Thymus (tissue), 11 donors: ENCODE measurements around the gene PTGS2. TPM values are rescaled to one million over a fixed set of nuclear protein-coding genes. Genes with fewer than 3 reads are reported as not detected.
"Not testable (repeated sequence)": the region's sequence is repeated elsewhere in the genome, so short reads cannot be mapped to it uniquely, and the experiment has no call there.

Source experiments
- DNase-seq, 9 donors: peaks; one replicate each; pipeline ENCODE4 v3.0.0-alpha.2; 2013; ENCODE audit warnings: low spot score in 9 of 9, low read depth in 6 of 9, missing footprints in 1 of 9
- H3K27ac ChIP-seq, 2 donors: one replicate each; pipeline ENCODE4 v1.5.1; 2013; ENCODE audit warnings: control low read depth in 1 of 2, low read depth in 1 of 2, low read length in 1 of 2, mild to moderate bottlenecking in 1 of 2, moderate library complexity in 1 of 2
- H3K27me3 ChIP-seq, 2 donors: one replicate each; pipeline ENCODE4 v1.5.1; 2013; ENCODE audit warnings: low read length in 1 of 2; ENCODE audit not compliant: control insufficient read depth in 2 of 2, insufficient read depth in 1 of 2
- H3K36me3 ChIP-seq, 2 donors: one replicate each; pipeline ENCODE4 v1.5.1; 2013; ENCODE audit warnings: low read length in 1 of 2, mild to moderate bottlenecking in 1 of 2, moderate library complexity in 1 of 2; ENCODE audit not compliant: control insufficient read depth in 2 of 2, insufficient read depth in 2 of 2
- H3K4me1 ChIP-seq, 2 donors: one replicate each; pipeline ENCODE4 v1.5.1; 2013; ENCODE audit warnings: low read length in 2 of 2; ENCODE audit not compliant: control insufficient read depth in 2 of 2, insufficient read depth in 2 of 2
- H3K4me3 ChIP-seq, 2 donors: one replicate each; pipeline ENCODE4 v1.5.1; 2013; ENCODE audit warnings: low read length in 2 of 2, control low read depth in 1 of 2, mild to moderate bottlenecking in 1 of 2
- H3K9me3 ChIP-seq, 2 donors: one replicate each; pipeline ENCODE4 v1.5.1; 2013; ENCODE audit warnings: low read length in 1 of 2, mild to moderate bottlenecking in 1 of 2; ENCODE audit not compliant: control insufficient read depth in 2 of 2, insufficient read depth in 1 of 2
- WGBS: extraction: QIAGEN DNeasy Blood & Tissue Kit; methylation state at CpG from one replicate; pipeline ENCODE4 v1.1.7; 2013; 5-methylcytosine and 5-hydroxymethylcytosine counted together
- polyA plus RNA-seq: library from polyadenylated mRNA; stranded (reverse); fragments of 200-250 nt; gene quantifications from one replicate; pipeline ENCODE4 v1.2.3, GENCODE V29; 2013
- total RNA-seq: library from RNA; stranded (reverse); fragments of 120-200 nt; gene quantifications from one replicate; pipeline ENCODE4 v1.2.4, GENCODE V29; 2013
- donor health status: healthy.

PTGS2 gene
- total and polyA plus RNA-seq, 2 donors = 1.5 to 1.8 TPM

GRCh38 chr1:186672596-186672995, 7.6 kb downstream of the PTGS2 start:
- H3K36me3 ChIP-seq = no peaks in the 10 kb centered on the region
- no peak overlapping the region for H3K27ac ChIP-seq
- H3K27me3 ChIP-seq = no peaks in the 10 kb centered on the region
- WGBS = 97% methylated on average over 3 of the region's 3 CpGs
- H3K4me1 ChIP-seq = no peaks in the 10 kb centered on the region
- no peaks in the 10 kb centered on the region for H3K9me3 ChIP-seq
- DNase-seq = no peak
- H3K4me3 ChIP-seq = no peak overlapping the region

- no peaks in the 10 kb centered on the region for H3K27me3 ChIP-seq
- H3K4me3 ChIP-seq = no peak overlapping the region
- no peak for DNase-seq
- no peaks in the 10 kb centered on the region for H3K36me3 ChIP-seq
- no peaks in the 10 kb centered on the region for H3K4me1 ChIP-seq
- H3K9me3 ChIP-seq = no peaks in the 10 kb centered on the region
- no peak overlapping the region for H3K27ac ChIP-seq
- WGBS = 96% methylated on average over 2 of the region's 2 CpGs
These were observed 8.1 kb downstream of the PTGS2 start for GRCh38 chr1:186672131-186672530.

GRCh38 chr1:186671136-186671825, 8.9 kb downstream of the PTGS2 start:
- Histone ChIP-seq H3K27me3 (no peaks in the 10 kb centered on the region), H3K4me1 (no peaks in the 10 kb centered on the region), H3K4me3 (no peak overlapping the region), H3K27ac (no peak overlapping the region), H3K9me3 (no peaks in the 10 kb centered on the region), H3K36me3 (no peaks in the 10 kb centered on the region)
- whole genome bisulfite sequencing = 96% methylated on average over 2 of the region's 2 CpGs
- DNase-seq = no peak

GRCh38 chr1:186670297-186671135, 9.7 kb downstream of the PTGS2 start:
- WGBS = 84% methylated on average over 2 of the region's 2 CpGs
- H3K36me3 ChIP-seq = no peaks in the 10 kb centered on the region
- H3K27ac ChIP-seq = no peak overlapping the region
- H3K4me1 ChIP-seq = no peaks in the 10 kb centered on the region
- no peak for DNase-seq
- no peak overlapping the region for H3K4me3 ChIP-seq
- H3K9me3 ChIP-seq = no peaks in the 10 kb centered on the region
- H3K27me3 ChIP-seq = no peaks in the 10 kb centered on the region

GRCh38 chr1:186669784-186670183, 10.4 kb downstream of the PTGS2 start:
- H3K27ac ChIP-seq, H3K4me1 ChIP-seq, H3K4me3 ChIP-seq, H3K36me3 ChIP-seq, DNase-seq, H3K27me3 ChIP-seq, H3K9me3 ChIP-seq: not testable (repeated sequence)
- WGBS = 95% methylated on average over 3 of the region's 3 CpGs

GRCh38 chr1:186664217-186664616, 16.0 kb downstream of the PTGS2 start:
- 96% methylated on average over 8 of the region's 8 CpGs for WGBS
- H3K4me1 ChIP-seq, H3K27me3 ChIP-seq, H3K9me3 ChIP-seq, H3K36me3 ChIP-seq, H3K4me3 ChIP-seq, DNase-seq, H3K27ac ChIP-seq: not testable (repeated sequence)

- Histone ChIP-seq H3K36me3 (no peaks in the 10 kb centered on the region), H3K4me1 (no peaks in the 10 kb centered on the region), H3K27me3 (no peaks in the 10 kb centered on the region), H3K27ac (no peak overlapping the region), H3K4me3 (no peak overlapping the region), H3K9me3 (no peaks in the 10 kb centered on the region)
- DNase-seq = no peak
These were observed 17.5 kb downstream of the PTGS2 start for GRCh38 chr1:186662752-186663151.

GRCh38 chr1:186659890-186660341, 20.3 kb downstream of the PTGS2 start:
- Histone ChIP-seq H3K4me3 (no peak overlapping the region), H3K27ac (no peak overlapping the region)

GRCh38 chr1:186658999-186659398, 21.2 kb downstream of the PTGS2 start:
- Histone ChIP-seq H3K9me3 (no peaks in the 10 kb centered on the region), H3K36me3 (no peaks in the 10 kb centered on the region), H3K4me3 (no peak overlapping the region), H3K27ac (no peak overlapping the region), H3K4me1 (no peaks in the 10 kb centered on the region), H3K27me3 (no peaks in the 10 kb centered on the region)
- DNase-seq = no peak

More at GRCh38 chr1:186659890-186660341, 20.3 kb downstream of the PTGS2 start:
- Histone ChIP-seq H3K4me1 (no peaks in the 10 kb centered on the region), H3K9me3 (no peaks in the 10 kb centered on the region), H3K36me3 (no peaks in the 10 kb centered on the region), H3K27me3 (no peaks in the 10 kb centered on the region)
- DNase-seq = no peak
